ENCODE measurements around the gene PGF. TPM values are rescaled to one million over a fixed set of nuclear protein-coding genes. Genes with fewer than 3 reads are reported as not detected.

Gene PGF
- polyA plus RNA-seq, 3 donors: 0.03 TPM; not detected in 2

DNA sequence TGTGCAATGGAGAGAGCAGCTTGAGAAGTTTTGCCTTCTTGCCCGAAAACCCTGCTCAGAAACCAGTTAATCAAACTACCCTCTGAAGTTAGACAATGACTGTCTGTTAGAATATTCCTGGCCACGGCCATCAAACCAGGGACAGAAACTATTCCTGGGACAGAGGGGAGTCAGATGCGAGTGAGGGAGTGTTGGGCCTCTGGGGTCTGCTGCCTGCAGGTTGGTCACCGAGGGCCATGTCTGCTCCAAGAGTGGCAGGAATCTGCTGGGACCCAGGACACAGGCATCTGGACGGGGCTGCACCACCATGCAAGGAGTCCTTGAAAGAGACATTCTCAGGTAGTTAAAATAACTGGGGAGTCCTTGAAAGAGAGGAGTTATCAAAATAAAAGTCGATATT, 30.4 kb upstream of the PGF start:
- no peak overlapping the region for H3K4me3 Mint-ChIP-seq
- H3K36me3 ChIP-seq (replicated peaks in 1 of 2; ENCODE audit: control insufficient read depth in 1 of 2, insufficient read depth in 2 of 2, low read length in 2 of 2): no peaks in the 10 kb centered on the region

DNA sequence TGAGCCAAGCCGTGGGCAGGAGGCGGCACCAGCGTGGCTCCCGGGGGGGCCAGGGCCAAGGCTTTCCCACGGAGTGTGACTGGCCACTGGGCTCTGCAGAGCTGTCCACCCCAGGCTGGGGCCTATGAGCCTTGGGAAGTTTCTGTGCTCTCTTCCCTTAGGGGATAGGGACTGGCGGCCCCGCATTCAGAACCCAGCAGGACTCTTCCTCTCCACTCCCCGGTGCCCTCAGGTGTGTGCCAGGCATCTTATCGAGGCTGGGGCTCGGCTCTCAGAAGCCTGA, 29.6 kb upstream of the PGF start:
- Histone ChIP-seq H2AFZ (ENCODE audit: insufficient read depth, low read depth, low read length, poor library complexity, severe bottlenecking) (no peak overlapping the region), H3K9me3 (replicated peaks in 1 of 2; ENCODE audit: control insufficient read depth in 1 of 2, insufficient read depth in 1 of 2, low read length in 2 of 2) (no peaks in the 10 kb centered on the region), H3K9ac (ENCODE audit: insufficient read depth, low read length, poor library complexity, severe bottlenecking) (no peak overlapping the region), H3K4me2 (replicated peaks; ENCODE audit: extremely low read depth, low read length, poor library complexity, severe bottlenecking) (no peak overlapping the region), H3K27me3 (ENCODE audit: control insufficient read depth in 2 of 2, insufficient read depth in 2 of 2, low read length in 2 of 2) (no peaks in the 10 kb centered on the region), H3K27ac (ENCODE audit: low read depth in 1 of 2, low read length in 2 of 2) (no peak overlapping the region), H3K79me2 (ENCODE audit: insufficient read depth, low read length) (no peaks in the 10 kb centered on the region), H3K4me1 (ENCODE audit: control insufficient read depth in 1 of 2, insufficient read depth in 2 of 2, low read length in 2 of 2) (no peaks in the 10 kb centered on the region), H3K36me3 (replicated peaks in 1 of 2; ENCODE audit: control insufficient read depth in 1 of 2, insufficient read depth in 2 of 2, low read length in 2 of 2) (no peaks in the 10 kb centered on the region), H3K4me3 (replicated peaks in 1 of 3; ENCODE audit: low read depth in 2 of 3, low read length in 3 of 3) (no peak overlapping the region), H4K20me1 (ENCODE audit: insufficient read depth, low read length) (no peaks in the 10 kb centered on the region)
- no peak overlapping the region for H3K27ac Mint-ChIP-seq
- TF ChIP-seq, protein P1, sequence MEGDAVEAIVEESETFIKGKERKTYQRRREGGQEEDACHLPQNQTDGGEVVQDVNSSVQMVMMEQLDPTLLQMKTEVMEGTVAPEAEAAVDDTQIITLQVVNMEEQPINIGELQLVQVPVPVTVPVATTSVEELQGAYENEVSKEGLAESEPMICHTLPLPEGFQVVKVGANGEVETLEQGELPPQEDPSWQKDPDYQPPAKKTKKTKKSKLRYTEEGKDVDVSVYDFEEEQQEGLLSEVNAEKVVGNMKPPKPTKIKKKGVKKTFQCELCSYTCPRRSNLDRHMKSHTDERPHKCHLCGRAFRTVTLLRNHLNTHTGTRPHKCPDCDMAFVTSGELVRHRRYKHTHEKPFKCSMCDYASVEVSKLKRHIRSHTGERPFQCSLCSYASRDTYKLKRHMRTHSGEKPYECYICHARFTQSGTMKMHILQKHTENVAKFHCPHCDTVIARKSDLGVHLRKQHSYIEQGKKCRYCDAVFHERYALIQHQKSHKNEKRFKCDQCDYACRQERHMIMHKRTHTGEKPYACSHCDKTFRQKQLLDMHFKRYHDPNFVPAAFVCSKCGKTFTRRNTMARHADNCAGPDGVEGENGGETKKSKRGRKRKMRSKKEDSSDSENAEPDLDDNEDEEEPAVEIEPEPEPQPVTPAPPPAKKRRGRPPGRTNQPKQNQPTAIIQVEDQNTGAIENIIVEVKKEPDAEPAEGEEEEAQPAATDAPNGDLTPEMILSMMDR (IDR thresholded peaks at IDR 0.05): no peak
- H3K27me3 Mint-ChIP-seq (ENCODE audit: low read depth in 3 of 3): peaks cover 2 to 5% (median 2%) of the 10 kb centered on the region in 3 donors
- H3K9me3 Mint-ChIP-seq: no peaks in the 10 kb centered on the region
- H3K4me3 Mint-ChIP-seq: no peak overlapping the region
- intact Hi-C loops (cut with micrococcal nuclease): no loop called here
- 96% methylated on average over 9 of the region's 10 CpGs for WGBS (ENCODE audit: insufficient coverage)
- DNase-seq: no peak
- H3K4me1 Mint-ChIP-seq: peaks cover 8% of the 10 kb centered on the region
- H3K36me3 Mint-ChIP-seq: no peaks in the 10 kb centered on the region

More for the DNA sequence above, 30.4 kb upstream of the PGF start:
- H3K36me3 Mint-ChIP-seq: no peaks in the 10 kb centered on the region
- H3K4me1 Mint-ChIP-seq: peaks cover 10% of the 10 kb centered on the region
- H3K9me3 ChIP-seq (replicated peaks in 1 of 2; ENCODE audit: control insufficient read depth in 1 of 2, insufficient read depth in 1 of 2, low read length in 2 of 2): no peaks in the 10 kb centered on the region
- no peak overlapping the region for H3K9ac ChIP-seq (ENCODE audit: insufficient read depth, low read length, poor library complexity, severe bottlenecking)
- no peaks in the 10 kb centered on the region for H3K79me2 ChIP-seq (ENCODE audit: insufficient read depth, low read length)
- DNase-seq: no peak
- H3K27me3 Mint-ChIP-seq (ENCODE audit: low read depth in 3 of 3): peaks cover 2 to 3% (median 2%) of the 10 kb centered on the region in 3 donors
- intact Hi-C loops (cut with micrococcal nuclease): no loop called here
- H3K27ac ChIP-seq (ENCODE audit: low read depth in 1 of 2, low read length in 2 of 2): no peak overlapping the region
- no peaks in the 10 kb centered on the region for H3K9me3 Mint-ChIP-seq
- H4K20me1 ChIP-seq (ENCODE audit: insufficient read depth, low read length): no peaks in the 10 kb centered on the region
- WGBS (ENCODE audit: insufficient coverage): 90% methylated on average over 4 of the region's 6 CpGs
- TF ChIP-seq, protein P1 (IDR thresholded peaks at IDR 0.05): no peak
- H3K4me3 ChIP-seq (replicated peaks in 1 of 3; ENCODE audit: low read depth in 2 of 3, low read length in 3 of 3): no peak overlapping the region
- H3K27ac Mint-ChIP-seq: no peak overlapping the region
- no peak overlapping the region for H2AFZ ChIP-seq (ENCODE audit: insufficient read depth, low read depth, low read length, poor library complexity, severe bottlenecking)
- H3K4me2 ChIP-seq (replicated peaks; ENCODE audit: extremely low read depth, low read length, poor library complexity, severe bottlenecking): no peak overlapping the region
- H3K4me1 ChIP-seq (ENCODE audit: control insufficient read depth in 1 of 2, insufficient read depth in 2 of 2, low read length in 2 of 2): no peaks in the 10 kb centered on the region
- H3K27me3 ChIP-seq (ENCODE audit: control insufficient read depth in 2 of 2, insufficient read depth in 2 of 2, low read length in 2 of 2): no peaks in the 10 kb centered on the region
